ENCODE results near the gene RPTN.

DNA sequence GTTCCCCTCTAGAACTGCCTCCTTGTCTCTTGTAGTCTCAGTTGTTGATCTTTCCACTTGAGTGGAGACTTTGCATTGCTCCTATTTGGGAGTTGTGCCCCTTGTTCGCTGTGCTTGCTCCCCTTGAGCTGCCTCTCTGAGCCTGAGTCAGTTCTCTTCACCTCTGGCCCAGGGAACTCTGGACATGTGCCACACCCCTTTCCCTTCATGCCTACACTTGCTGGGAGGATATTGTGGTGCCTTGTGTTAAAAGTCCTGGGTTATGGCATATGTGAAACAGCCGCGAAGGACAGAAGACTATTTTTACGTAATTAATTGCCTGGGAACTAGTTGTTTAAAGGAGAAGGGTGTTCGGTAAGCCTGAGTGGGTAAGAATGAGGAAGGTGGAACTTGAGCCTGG, 32.2 kb upstream of the RPTN start:
- TF ChIP-seq, protein P1, sequence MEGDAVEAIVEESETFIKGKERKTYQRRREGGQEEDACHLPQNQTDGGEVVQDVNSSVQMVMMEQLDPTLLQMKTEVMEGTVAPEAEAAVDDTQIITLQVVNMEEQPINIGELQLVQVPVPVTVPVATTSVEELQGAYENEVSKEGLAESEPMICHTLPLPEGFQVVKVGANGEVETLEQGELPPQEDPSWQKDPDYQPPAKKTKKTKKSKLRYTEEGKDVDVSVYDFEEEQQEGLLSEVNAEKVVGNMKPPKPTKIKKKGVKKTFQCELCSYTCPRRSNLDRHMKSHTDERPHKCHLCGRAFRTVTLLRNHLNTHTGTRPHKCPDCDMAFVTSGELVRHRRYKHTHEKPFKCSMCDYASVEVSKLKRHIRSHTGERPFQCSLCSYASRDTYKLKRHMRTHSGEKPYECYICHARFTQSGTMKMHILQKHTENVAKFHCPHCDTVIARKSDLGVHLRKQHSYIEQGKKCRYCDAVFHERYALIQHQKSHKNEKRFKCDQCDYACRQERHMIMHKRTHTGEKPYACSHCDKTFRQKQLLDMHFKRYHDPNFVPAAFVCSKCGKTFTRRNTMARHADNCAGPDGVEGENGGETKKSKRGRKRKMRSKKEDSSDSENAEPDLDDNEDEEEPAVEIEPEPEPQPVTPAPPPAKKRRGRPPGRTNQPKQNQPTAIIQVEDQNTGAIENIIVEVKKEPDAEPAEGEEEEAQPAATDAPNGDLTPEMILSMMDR (IDR thresholded peaks at IDR 0.05): no peak
- no peak for TF ChIP-seq POLR2A (IDR thresholded peaks at IDR 0.05)

All from esophagus squamous epithelium (tissue), 4 donors.